ENCODE results near the gene ULBP1. TPM values are rescaled to one million over a fixed set of nuclear protein-coding genes. Genes with fewer than 3 reads are reported as not detected.
"Not testable (repeated sequence)": the region's sequence is repeated elsewhere in the genome, so short reads cannot be mapped to it uniquely, and the experiment has no call there.

Gene ULBP1
- total and polyA plus RNA-seq, 8 donors = 1.1 to 6.0 (median 3.8) TPM

DNA sequence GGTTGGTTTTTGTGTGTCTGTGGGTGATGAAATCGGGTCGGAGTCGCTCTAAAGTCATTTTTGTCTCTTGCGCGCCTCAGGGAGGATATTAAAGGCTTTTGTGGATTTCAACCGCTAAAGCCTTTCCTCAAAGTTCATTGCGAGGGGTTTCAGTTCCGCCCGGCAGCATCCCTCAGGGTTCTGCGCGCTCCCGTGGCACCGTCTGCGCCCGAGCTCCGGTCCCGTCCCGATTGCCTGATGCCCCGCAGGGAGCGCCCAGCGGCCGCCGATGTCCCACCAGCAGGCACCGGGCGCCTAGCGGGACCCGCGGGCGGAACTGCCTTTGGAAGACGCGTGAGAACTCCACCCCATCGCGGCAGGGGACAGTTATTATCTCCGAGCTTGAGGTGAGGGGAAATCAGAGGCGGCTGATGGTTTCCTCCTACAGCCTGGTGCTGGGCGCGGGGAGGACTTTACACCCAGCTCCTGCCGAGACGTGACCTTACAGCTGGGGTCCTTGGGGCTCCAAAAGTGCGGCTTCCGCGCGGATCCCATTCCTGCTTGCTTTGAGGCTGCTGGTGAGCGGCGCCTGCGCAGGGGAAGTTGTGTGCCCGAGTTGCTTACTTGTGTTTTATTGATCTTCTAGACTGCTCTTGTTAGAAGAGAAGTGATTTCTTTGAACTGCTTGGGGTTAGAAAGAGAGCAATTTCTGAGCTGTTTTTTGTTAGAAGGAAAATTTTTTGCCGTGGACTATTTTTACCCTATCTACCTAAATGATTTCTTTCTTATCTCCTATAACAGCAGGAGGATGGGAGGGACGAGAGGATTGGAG, 27.1 kb downstream of the ULBP1 start:
- Histone ChIP-seq H3K4me1 (peaks cover 7 to 18% of the 10 kb centered on the region in 2 donors), H3K36me3 (no peaks in the 10 kb centered on the region), H3K4me3 (no peak overlapping the region), H3K9me3 (no peaks in the 10 kb centered on the region), H3K27ac (no peak overlapping the region), H3K27me3 (peaks cover 84 to 100% of the 10 kb centered on the region in 2 donors)
- TF ChIP-seq, protein P1, sequence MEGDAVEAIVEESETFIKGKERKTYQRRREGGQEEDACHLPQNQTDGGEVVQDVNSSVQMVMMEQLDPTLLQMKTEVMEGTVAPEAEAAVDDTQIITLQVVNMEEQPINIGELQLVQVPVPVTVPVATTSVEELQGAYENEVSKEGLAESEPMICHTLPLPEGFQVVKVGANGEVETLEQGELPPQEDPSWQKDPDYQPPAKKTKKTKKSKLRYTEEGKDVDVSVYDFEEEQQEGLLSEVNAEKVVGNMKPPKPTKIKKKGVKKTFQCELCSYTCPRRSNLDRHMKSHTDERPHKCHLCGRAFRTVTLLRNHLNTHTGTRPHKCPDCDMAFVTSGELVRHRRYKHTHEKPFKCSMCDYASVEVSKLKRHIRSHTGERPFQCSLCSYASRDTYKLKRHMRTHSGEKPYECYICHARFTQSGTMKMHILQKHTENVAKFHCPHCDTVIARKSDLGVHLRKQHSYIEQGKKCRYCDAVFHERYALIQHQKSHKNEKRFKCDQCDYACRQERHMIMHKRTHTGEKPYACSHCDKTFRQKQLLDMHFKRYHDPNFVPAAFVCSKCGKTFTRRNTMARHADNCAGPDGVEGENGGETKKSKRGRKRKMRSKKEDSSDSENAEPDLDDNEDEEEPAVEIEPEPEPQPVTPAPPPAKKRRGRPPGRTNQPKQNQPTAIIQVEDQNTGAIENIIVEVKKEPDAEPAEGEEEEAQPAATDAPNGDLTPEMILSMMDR (IDR thresholded peaks at IDR 0.05) = no peak
- peak in 1 of 4 donors; percentile 29 for DNase-seq
- intact Hi-C loops (cut with DNase I) = no loop called here
- peak; percentile 23 for ATAC-seq

DNA sequence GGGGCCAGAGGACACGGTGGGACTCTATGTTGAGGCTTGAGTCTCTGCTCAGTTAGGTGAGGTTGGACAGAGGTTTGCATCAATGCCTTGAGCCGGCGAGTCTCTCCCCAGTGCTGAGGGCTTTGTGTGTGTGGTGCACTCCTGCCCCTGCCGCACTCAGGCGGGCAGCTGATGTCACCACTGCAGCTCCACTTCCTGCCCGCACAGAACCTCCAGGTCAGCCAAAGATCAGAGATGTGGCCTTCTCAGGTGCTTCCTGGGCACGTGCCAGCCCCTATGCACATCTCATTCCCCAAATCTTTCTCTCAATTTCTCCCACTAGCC, 27.7 kb downstream of the ULBP1 start:
- H3K27ac ChIP-seq; H3K36me3 ChIP-seq; intact Hi-C loops (cut with DNase I); DNase-seq; H3K9me3 ChIP-seq; H3K4me3 ChIP-seq: not testable (repeated sequence)
- Histone ChIP-seq H3K4me1 (peaks cover 7 to 18% of the 10 kb centered on the region in 2 donors), H3K27me3 (peaks cover 78 to 100% of the 10 kb centered on the region in 2 donors)
- ATAC-seq = peak; percentile 44

GRCh38 chr6:149991838-149992237, 28.1 kb downstream of the ULBP1 start:
- no peak overlapping the region for H3K27ac ChIP-seq
- TF ChIP-seq, protein P1 (IDR thresholded peaks at IDR 0.05) = no peak
- H3K36me3 ChIP-seq = no peaks in the 10 kb centered on the region
- DNase-seq = no peak
- H3K27me3 ChIP-seq = peaks cover 74 to 100% of the 10 kb centered on the region in 2 donors
- H3K4me1 ChIP-seq = peaks cover 7 to 18% of the 10 kb centered on the region in 2 donors
- no peaks in the 10 kb centered on the region for H3K9me3 ChIP-seq
- ATAC-seq = no peak
- H3K4me3 ChIP-seq = no peak overlapping the region
- intact Hi-C loops (cut with DNase I) = no loop called here

DNA sequence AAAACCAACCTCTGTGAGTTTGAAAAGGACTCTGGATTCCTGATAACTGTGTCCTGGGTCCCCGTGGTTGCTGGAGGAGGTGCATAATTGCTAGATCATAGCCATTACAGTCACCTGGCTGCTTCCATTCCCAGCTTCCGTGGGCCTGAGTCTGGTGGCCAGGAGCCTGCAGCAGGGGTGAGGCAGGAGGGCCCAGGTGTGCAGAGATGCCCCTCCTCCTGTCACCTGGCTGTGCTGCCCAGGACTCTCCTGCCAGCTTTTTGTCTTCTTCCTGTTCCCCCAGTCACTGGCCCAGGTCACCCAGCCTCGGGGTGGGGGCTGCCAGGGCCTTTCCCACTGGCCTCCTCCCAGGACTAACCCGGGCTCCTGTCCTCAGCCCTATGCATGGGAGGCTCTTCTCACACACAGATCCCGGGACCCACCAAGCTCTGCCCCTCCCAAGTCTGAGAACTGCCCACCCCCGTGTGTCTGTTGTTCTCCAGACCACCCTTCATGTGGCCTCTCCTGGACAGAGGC, 31.6 kb downstream of the ULBP1 start:
- no peak for DNase-seq
- Histone ChIP-seq H3K27me3 (peaks cover 42 to 74% of the 10 kb centered on the region in 2 donors), H3K36me3 (no peaks in the 10 kb centered on the region), H3K4me1 (peaks cover 5 to 10% of the 10 kb centered on the region in 2 donors), H3K27ac (no peak overlapping the region), H3K9me3 (no peaks in the 10 kb centered on the region), H3K4me3 (no peak overlapping the region)
- intact Hi-C loops (cut with DNase I) = no loop called here
- no peak for ATAC-seq
- TF ChIP-seq, protein P1 (IDR thresholded peaks at IDR 0.05) = no peak

- intact Hi-C loops (cut with DNase I) = no loop called here
- Histone ChIP-seq H3K36me3 (no peaks in the 10 kb centered on the region), H3K27ac (no peak overlapping the region), H3K9me3 (no peaks in the 10 kb centered on the region), H3K27me3 (peaks cover 36 to 69% of the 10 kb centered on the region in 2 donors), H3K4me1 (peaks cover 0 to 4% of the 10 kb centered on the region in 2 donors), H3K4me3 (no peak overlapping the region)
- DNase-seq (no peak), ATAC-seq (no peak)
- TF ChIP-seq, protein P1 (IDR thresholded peaks at IDR 0.05) = no peak
These were observed 32.2 kb downstream of the ULBP1 start for GRCh38 chr6:149995971-149996370.
